ENCODE measurements around the gene IFITM2.

Gene IFITM2

DNA sequence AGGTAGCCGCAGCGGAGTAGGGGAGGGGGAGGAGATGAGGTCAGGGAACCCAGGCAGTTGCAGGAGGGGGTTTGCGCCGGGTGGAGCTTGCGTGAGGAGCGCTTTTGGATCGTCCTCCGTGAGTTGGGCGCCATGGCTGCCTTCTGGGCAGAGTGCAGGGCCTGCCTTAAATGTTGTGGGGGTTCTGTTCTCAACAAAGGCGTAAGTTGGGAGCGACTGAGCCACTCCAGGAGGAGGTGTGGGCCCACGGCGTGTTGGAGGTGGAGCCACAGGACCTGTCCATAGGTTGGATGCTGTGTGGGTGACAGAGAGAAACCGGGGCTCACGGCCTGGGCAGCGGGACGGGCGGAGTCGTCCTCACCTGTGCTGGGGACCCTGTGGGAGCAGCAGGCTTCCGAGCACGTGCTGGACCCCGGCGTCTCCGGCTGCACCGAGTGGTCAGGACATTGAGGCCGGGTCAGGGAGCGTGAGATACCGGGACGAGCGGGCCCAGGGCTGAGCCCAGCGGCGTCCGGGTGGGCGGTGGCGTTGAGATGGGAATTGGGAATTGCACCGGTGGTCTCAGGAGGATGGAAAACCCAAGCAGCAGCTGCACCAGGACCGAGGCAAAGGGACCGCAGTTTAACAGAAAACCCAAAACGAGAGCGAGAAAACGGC lies 19.7 kb upstream of the IFITM2 start:
- no peak for DNase-seq (ENCODE audit: low spot score)
- ChIA-PET POLR2A (ENCODE audit: low non-redundant PET) (interaction anchor here (0.5 kb wide), 1 partner anchor 36 kb away, joined by 3 read pairs; no protein-coding TSS in a partner anchor), CTCF (interaction anchor here (1.5 kb wide), 1 partner anchor 37 kb away, joined by 3 read pairs; no protein-coding TSS in a partner anchor)
- no peak for TF ChIP-seq CTCF (conservative IDR thresholded peaks at IDR 0.05; ENCODE audit: low read depth)
- peak overlapping the region; percentile 59 for H3K27ac ChIP-seq

- POLR2A ChIA-PET (ENCODE audit: low non-redundant PET) = interaction anchor here (0.5 kb wide), 1 partner anchor 37 kb away, joined by 3 read pairs; no protein-coding TSS in a partner anchor
- CTCF ChIA-PET = interaction anchor here (1.5 kb wide), 1 partner anchor 38 kb away, joined by 3 read pairs; no protein-coding TSS in a partner anchor
- DNase-seq (ENCODE audit: low spot score) = peak; percentile 62
- TF ChIP-seq CTCF (conservative IDR thresholded peaks at IDR 0.05; ENCODE audit: low read depth) = no peak
- H3K27ac ChIP-seq = peak within 1 kb of the TSS; percentile 59
Measured at GRCh38 chr11:288478-289397, 18.9 kb upstream of the IFITM2 start, which contains the start of gene PGGHG. Gene PGGHG, plus strand, starts transcription at chr11:289126. Its CDS starts 691 bp downstream, at chr11:289817.

DNA sequence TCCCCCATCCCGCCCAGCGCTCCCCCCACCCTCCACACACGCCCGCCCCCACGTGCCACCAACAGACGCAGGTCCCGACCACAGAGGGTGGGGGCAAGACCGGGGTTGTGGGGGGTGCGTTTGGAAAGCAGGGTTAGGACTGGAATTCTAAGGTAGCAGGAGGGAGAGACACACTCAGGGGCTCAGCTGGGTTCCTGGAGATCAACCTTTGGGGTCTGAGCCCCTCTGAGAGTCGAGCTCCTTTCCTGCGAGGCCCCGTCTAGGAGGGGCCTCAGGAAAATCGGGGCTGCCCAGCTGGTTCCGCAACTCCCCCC lies 18.3 kb upstream of the IFITM2 start:
- no peak for TF ChIP-seq CTCF (conservative IDR thresholded peaks at IDR 0.05; ENCODE audit: low read depth)
- CTCF ChIA-PET = interaction anchor here (1.5 kb wide), 1 partner anchor 39 kb away, joined by 3 read pairs; no protein-coding TSS in a partner anchor
- H3K27ac ChIP-seq = peak overlapping the region; percentile 59
- no peak for DNase-seq (ENCODE audit: low spot score)
- POLR2A ChIA-PET (ENCODE audit: low non-redundant PET) = no interaction called here

GRCh38 chr11:289712-290620 lies 17.6 kb upstream of the IFITM2 start:
- POLR2A ChIA-PET (ENCODE audit: low non-redundant PET) = no interaction called here
- CTCF ChIA-PET = interaction anchor here (0.8 to 1.5 kb wide), 3 partner anchors 16 to 413 kb away, joined by 3 to 4 read pairs (median 3); no protein-coding TSS in a partner anchor
- no peak for DNase-seq (ENCODE audit: low spot score)
- no peak for TF ChIP-seq CTCF (conservative IDR thresholded peaks at IDR 0.05; ENCODE audit: low read depth)
- H3K27ac ChIP-seq = peak overlapping the region; percentile 59

- CTCF ChIA-PET = interaction anchor here (0.8 to 0.9 kb wide), 2 partner anchors 15 to 412 kb away, joined by 3 to 4 read pairs; no protein-coding TSS in a partner anchor
- POLR2A ChIA-PET (ENCODE audit: low non-redundant PET) = no interaction called here
- no peak for DNase-seq (ENCODE audit: low spot score)
- TF ChIP-seq CTCF (conservative IDR thresholded peaks at IDR 0.05; ENCODE audit: low read depth) = no peak
- peak overlapping the region; percentile 46 for H3K27ac ChIP-seq
Measured at GRCh38 chr11:290621-291231, 16.9 kb upstream of the IFITM2 start.

All from RWPE1 (cell line).